Stimulated activated CD4-positive, alpha-beta T cell treated with anti-CD3 and anti-CD28 coated beads, Interleukin-1b, Interleukin-23, amount 100 ng/mL, for 4 hours (primary cell): Measurements from ENCODE around the gene APOL5.
A peak's percentile ranks its signal among the peaks of the same experiment; 100 is the strongest.
"Not testable (repeated sequence)": the region's sequence is repeated elsewhere in the genome, so short reads cannot be mapped to it uniquely, and the experiment has no call there.

Experiments
- DNase-seq, 2 donors: peaks; one replicate each; pipeline ENCODE4 v3.0.0-alpha.2; 2020; ENCODE audit warnings: low read depth in 2 of 2

APOL5 gene, protein sequence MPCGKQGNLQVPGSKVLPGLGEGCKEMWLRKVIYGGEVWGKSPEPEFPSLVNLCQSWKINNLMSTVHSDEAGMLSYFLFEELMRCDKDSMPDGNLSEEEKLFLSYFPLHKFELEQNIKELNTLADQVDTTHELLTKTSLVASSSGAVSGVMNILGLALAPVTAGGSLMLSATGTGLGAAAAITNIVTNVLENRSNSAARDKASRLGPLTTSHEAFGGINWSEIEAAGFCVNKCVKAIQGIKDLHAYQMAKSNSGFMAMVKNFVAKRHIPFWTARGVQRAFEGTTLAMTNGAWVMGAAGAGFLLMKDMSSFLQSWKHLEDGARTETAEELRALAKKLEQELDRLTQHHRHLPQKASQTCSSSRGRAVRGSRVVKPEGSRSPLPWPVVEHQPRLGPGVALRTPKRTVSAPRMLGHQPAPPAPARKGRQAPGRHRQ

GRCh38 chr22:35717572-35717971, at the start of gene APOL5:
TSS of gene APOL5 (plus strand) at chr22:35717872. CDS start at chr22:35717872, 0 bp downstream.
- no peak for DNase-seq

DNA sequence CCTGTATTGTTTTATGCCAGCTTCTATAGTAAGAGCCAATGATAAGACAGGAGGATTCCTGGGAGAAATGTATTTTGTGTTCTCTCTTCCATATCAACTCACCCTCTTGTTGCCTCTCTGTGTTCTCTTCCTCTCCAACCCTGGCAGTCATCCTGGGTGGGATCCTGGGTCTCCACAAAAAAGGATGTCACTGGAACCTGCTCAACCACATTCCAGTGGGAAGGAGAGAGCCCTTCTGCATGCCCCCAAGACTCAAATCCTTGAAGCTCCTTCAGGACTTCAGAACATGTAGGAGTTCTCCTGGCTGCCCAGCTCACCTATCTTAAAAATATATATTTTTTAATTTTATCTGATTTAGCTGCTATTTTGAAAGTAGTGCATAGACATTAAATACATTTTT, 43.3 kb upstream of the APOL5 start:
- DNase-seq, result no peak

GRCh38 chr22:35676065-35676464, 41.6 kb upstream of the APOL5 start:
- not testable (repeated sequence) for DNase-seq

- DNase-seq, result no peak
Measured at GRCh38 chr22:35677460-35678187, 40.0 kb upstream of the APOL5 start.

GRCh38 chr22:35678836-35679235, 38.8 kb upstream of the APOL5 start:
- DNase-seq, result no peak

GRCh38 chr22:35679492-35679891, 38.2 kb upstream of the APOL5 start:
- DNase-seq, result peak; percentile 36 to 42

DNA sequence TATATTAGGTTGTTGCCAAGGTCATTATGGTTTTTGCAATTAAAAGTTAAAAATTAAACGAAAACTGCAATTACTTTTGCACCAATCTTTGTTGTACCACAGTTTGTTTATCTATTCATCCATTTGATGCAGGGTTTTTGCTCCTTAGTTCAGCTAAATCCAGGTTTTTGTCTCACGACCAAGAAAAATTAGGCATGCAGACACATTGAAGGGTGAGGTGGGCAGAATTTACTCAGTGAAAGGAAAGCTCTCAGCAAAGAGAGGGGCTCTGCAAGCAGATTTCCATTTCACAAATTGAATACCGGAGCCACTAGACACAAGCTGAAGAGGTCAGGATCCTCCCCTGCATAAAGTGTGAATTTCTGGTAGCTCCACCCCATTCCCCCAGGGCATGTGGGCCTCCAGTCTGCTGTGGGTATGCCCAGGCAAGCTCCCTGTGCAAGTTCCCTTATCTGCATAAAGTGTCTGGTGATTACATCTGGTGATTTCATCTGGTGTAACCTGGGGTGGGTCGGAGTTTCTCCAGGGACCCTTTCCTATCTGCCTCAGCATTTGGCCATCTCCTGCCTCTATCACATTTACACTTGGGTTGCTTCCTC, 36.1 kb upstream of the APOL5 start:
- no peak for DNase-seq

GRCh38 chr22:35683560-35683959, 34.1 kb upstream of the APOL5 start:
- DNase-seq, result no peak

DNA sequence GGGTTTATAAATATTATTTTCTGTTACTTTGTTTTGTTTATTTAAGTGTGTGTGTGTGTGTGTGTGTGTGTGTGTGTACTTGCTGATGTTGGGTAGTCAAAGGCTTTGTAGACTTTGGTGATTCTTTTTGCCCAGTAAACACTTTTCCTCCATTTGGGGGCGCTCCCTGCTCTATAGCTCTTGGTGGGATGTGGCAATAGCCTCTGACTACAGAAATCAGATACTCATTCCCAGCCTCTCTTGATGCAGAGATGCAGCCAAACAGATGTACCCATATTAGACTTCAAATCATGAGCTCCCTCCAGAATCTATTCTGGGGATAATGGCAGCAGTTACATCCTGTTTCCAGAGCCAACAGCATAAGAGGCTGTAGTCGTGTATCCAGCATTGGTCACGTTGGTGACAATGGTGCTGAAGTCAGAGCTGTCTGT, 33.4 kb upstream of the APOL5 start:
- DNase-seq, result no peak

- no peak for DNase-seq
Measured at GRCh38 chr22:35684732-35685131, 32.9 kb upstream of the APOL5 start.

DNA sequence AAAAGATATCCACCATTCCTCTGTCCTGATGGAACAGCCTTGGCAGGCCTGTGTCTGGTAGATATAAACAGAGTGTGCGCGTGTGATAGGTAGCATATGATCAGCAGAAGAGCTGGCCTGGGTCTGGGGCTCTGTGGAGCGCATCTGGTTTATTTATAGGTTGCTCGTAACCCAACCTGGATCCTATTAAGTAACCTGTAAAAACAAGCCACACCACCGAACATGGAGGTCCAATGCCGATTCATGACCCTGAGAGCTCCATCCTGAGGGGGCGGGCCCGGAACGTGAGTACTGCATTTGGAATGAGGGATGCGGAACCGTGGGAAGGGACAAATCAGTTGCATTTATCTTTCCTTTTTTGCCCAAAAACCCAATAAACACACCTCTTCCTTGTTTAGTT, 31.9 kb upstream of the APOL5 start:
- no peak for DNase-seq

GRCh38 chr22:35686298-35686697, 31.4 kb upstream of the APOL5 start:
- no peak for DNase-seq

GRCh38 chr22:35687461-35687860, 30.2 kb upstream of the APOL5 start:
- DNase-seq, result no peak

DNA sequence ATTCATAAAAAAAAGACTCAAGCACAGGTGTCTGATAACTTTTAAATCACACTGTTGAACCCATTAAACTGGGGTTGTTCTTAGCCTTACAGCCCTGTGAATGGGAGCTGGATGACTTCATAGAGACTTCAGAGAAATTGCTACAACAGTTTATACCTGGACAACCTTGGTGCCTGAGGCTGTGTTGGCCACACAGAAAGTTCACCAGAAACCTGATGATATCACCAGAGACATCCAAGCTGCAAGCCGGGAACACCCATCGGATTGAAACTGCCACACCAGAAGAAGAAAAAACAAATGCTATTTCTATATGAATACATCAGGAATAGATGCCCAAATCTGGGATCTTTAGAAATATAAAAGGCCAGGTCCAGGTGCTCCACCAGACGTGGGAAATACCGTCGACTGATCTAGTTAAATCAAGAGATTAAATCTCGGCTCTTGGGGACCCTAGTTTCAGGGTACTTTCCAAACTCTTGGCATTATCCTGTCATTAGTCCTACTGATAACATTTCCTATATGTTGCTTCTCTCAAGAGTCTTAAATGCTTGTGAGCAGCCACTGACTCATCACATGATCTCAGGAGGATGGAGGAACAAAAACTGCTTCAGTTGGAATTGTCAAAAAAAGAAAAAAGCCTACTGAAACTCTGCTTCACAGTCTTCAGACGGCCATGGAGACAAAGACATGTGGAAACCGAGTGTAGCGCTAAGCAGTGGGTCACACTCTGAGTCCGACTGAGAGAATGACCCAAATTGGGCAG, 28.6 kb upstream of the APOL5 start:
- DNase-seq, result no peak

DNA sequence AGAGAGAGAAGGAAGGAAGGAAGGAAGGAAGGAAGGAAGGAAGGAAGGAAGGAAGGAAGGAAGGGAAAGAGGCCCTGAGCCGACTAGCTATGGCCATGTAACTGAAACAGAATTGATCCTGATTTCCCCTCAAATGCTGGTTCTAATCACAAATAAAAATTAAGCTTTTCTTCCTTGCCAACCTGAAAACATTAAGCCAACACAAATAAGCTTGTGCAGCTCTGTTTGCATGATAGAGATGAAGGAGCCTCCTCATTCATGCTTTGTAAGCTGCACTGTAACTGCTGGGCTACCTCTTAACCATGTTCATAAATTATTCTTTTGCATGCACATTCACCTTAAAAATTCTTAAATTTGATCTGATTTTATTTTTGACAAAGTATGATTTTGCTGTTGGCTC, 27.7 kb upstream of the APOL5 start:
- no peak for DNase-seq

DNA sequence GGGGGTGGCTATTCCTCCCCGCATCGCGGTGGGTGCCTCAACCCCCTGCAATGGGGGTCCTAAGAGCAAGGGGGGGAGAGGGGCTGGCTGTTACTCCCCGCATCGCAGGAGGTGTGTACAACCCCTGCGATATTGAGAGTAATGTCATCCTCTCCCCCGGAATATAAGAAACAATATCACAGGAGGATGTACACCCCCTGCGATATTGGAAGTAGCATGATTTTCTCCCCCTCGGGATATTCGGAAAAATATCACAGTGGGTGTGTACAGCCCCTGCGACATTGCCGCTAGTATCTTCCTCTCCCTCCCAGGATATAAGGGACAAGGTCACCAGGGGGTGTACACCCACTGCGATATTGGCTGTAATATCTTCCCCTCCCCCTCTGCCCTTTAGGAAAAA, 22.5 kb upstream of the APOL5 start:
- DNase-seq, result no peak

DNA sequence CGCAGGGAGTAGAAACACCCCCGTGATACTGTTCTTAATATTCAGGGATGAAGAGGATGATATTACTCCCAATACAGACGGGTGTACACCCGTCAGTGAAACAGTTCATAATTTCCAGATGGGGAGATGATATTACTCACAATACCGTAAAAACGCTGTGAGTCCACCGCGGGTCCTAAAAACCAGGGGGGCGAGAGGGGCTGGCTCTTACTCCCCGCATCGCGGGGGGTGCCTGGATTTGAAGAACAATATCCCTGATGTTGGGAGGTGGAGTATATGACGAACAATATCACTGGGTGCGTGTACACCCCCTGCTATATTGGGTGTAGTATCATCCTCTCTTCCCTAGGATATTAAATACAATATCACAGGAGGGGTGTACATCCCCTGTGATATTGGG, 20.5 kb upstream of the APOL5 start:
- DNase-seq, result no peak

DNA sequence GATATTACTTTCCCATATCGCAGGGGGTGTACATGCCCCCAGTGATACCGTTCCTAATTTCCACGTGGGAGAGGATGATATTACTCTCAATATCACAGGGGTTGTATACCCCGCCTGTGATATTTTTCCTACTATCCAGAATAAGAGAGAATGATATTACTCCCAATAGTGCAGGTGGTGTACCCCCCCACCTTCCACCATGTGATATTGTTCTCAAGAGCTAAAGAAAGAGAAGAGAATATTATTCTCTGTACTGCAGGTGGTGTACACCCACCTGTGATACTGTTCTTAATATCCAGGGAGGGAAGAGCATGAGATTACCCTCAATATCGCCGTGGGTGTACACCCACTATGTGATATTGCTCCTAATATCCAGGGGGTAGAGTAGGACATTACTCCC, 17.8 kb upstream of the APOL5 start:
- not testable (repeated sequence) for DNase-seq

DNA sequence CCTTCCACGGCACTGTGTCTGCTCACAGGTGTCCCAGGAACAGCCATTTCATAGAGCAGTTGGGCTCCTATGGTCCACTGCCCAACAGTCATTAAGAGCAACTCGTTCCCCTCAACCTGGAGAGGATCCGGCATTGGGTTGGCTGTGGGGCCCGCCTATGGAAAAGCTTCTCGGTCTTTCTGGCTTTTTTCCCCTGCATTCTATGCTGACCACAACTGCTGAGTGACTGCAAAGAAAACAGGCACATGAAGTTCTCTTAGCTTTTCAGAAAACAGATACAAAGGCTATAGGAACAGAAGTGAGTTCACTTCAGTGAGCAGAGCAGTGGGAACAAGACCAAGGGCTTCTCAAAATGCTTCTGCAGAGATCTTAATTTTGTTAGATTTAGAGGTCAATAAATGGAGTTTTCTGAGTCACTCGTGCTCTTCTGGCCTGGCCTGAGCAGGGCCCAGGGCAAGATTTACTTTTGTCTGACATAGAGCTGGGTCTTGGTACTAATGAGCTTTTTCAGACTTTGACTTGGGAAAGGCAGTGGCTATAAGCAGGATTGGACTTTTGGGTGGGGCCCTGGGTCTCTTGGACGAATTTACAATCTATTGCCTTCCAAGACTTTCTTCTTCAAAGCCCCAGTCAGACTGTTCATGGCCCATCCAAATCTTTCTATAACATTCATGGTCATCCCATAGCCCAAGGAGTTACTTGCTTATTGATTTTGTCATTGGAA, 13.6 kb upstream of the APOL5 start:
- DNase-seq, result no peak

DNA sequence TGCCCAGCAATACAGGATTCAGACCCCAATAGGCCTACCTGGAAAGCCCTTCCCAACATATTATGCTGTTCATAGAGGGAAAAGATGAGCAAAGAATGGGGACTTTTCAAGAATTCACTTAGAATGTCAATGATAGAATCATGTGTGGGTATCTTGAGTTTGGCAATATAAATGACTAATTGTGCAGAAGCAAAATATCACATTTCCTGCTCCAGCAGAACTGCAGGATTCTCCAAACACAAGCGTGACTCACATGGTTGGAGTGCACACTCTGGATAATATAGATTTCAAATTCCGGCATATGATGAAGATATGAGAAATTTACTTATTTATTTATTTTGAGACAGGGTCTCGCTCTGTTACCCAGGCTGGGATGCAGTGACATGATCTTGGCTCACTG, 12.5 kb upstream of the APOL5 start:
- no peak for DNase-seq

DNA sequence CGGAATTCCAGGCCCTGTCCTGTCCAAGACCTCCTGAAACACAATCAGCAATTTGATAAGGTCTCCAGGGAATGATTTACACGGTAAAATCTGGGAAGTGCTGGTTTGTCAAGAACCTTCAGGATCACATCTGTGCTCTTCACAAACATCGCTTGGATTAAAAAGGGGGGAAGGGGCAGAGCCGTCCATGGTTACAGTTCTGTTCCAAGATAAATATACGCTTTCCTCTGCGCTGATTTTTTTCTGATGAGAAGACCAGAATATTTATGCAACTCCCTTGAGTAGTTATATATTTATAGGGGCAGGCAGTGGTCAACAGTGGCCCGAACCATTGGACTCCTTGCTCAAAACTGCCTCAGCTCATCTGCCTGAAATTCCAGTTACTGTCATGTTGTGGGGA, 9.2 kb upstream of the APOL5 start:
- DNase-seq, result no peak
